LNCaP clone FGC (cell line): ENCODE data around the gene RAD23A.

Experiments used
- DNase-seq: peaks from one replicate; pipeline ENCODE4 v3.0.0-alpha.2; 2011; ENCODE audit warnings: low read depth
- H3K4me3 ChIP-seq: 2 replicates; pipeline ENCODE4 v1.5.1; 2011; ENCODE audit warnings: mild to moderate bottlenecking, low read depth, low read length, control low read depth
- TF ChIP-seq, protein P1 (sequence below): IDR thresholded peaks from 2 replicates; pipeline ENCODE4 v1.5.1; 2012; ENCODE audit warnings: mild to moderate bottlenecking; ENCODE audit not compliant: control insufficient read depth, insufficient read depth; ENCODE audit errors: extremely low read depth

RAD23A gene

DNA sequence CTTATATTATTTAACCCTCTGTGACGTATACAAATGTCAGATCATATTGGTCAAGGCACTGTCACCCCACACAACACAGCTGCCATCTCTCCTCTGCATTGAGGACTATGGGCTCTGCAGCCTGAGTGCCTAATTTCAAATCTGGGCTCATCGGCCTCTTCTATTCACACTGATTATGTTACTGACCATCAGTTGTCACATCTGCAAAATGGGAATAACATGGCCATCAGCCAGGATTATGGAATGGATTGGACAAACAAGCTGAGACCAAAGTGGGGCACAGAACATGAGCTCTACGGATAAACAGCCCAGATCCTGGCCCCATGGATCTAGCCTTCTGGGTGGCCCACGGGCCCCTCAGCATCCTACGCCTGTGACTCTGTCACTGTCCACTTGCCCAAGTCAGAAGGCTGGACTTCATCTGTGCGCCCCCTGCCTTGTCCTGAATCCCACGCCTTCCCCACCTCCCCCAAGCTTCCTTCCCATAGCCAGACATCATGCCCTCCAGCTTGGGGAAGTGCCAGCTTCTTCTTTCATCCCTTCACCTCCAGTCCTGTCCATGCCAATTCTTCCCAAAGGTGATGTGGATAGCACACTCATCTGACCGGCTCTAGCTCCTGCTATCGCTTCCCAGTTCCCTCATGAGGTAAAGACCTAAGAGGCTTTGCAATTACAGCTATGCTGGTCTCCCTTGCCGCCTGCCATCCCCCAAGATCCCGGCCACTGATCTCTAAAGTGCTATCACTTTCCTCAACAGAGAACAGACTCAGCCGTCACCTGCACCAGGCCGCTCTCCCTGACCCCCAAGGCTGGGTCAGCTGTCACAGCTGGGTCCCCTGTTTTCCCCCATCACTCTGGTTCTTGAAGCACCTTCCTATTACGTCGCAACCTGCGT lies 13.0 kb upstream of the RAD23A start:
- DNase-seq, result no peak
- TF ChIP-seq, protein P1, sequence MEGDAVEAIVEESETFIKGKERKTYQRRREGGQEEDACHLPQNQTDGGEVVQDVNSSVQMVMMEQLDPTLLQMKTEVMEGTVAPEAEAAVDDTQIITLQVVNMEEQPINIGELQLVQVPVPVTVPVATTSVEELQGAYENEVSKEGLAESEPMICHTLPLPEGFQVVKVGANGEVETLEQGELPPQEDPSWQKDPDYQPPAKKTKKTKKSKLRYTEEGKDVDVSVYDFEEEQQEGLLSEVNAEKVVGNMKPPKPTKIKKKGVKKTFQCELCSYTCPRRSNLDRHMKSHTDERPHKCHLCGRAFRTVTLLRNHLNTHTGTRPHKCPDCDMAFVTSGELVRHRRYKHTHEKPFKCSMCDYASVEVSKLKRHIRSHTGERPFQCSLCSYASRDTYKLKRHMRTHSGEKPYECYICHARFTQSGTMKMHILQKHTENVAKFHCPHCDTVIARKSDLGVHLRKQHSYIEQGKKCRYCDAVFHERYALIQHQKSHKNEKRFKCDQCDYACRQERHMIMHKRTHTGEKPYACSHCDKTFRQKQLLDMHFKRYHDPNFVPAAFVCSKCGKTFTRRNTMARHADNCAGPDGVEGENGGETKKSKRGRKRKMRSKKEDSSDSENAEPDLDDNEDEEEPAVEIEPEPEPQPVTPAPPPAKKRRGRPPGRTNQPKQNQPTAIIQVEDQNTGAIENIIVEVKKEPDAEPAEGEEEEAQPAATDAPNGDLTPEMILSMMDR, result no peak
- peak overlapping the region; percentile 91 for H3K4me3 ChIP-seq

DNA sequence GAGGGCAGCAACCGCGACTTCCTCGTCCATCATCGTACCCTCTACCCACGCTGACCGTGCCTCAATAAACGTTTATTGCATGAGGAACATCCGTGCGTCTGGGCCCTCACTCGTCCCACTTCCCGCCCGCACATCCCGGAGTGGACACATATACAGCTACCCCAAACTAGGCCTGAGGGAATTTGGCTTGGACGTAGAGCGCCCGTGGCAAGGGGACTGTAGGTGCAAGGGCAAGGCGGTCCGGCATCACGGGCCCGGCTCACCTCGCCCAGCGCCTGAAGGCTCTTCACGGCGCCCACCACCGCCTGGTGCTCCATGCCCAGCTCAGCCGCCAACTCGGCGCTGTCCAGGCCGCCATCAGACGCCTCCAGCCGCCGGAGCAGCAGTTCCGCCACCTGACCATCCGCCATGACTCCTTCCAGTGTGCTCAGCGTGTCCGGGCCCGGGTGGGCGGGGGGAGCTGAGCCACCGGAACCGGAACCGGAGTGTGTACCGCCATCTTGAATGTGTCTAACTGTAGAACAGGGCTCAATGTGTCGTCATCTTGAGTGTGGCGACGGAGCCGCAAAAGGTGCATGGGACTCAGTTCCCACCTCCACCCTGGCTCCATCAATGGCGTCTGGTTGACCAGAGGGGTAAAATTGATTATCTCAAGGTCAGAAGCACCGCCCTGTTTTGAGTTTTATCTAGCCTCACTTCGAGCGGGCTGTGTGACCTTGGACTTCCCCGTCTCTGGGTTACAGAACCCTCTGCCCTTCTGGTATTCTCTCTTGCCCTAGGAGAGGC lies 12.2 kb upstream of the RAD23A start, which contains the start of gene FARSA:
TSS of gene FARSA (minus strand) at position 425 of the 786 bp plus-strand sequence. CDS start at position 410, 15 bp downstream.
- TF ChIP-seq, protein P1, result no peak
- peak within 1 kb of the TSS; percentile 91 for H3K4me3 ChIP-seq
- peak; percentile 67 for DNase-seq

DNA sequence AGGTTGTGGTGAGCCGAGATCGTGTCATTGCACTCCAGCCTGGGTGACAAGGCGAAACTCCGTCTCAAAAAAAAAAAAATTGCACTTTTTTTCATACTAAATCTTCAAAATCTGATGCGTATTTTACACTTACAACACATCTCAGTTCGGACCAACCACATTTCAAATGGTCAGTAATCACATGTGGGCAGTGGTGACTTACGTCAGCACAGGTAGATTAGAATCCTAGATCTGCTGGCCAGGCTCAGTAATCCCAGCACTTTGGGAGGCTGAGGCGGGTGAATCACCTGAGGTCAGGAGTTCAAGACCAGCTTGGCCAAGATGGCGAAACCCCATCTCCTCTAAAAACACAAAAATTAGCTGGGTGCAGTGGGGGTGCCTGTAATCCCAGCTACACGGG lies 10.6 kb upstream of the RAD23A start:
- H3K4me3 ChIP-seq, result no peak overlapping the region
- no peak for DNase-seq
- TF ChIP-seq, protein P1, result no peak

DNA sequence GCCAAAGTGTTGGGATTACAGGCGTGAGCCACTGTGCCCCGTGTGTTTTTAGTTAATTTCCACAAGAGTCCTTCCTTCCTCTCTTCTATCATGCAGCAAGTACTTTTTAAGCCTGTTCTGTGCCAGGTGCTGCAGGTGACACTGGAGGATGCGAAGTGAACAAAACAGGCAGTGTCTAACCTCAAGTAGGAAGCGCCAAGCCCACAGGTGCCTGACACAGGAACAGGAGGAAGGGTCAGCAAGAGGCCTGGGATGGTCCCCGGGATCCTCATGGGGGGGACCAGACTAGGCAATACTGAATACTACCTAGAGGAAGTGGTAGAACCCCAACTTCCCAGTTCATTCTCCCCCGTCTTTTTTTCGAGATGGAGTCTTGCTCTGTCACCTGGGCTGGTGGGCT lies 9.1 kb upstream of the RAD23A start:
- TF ChIP-seq, protein P1, result no peak
- no peak overlapping the region for H3K4me3 ChIP-seq
- DNase-seq, result no peak

DNA sequence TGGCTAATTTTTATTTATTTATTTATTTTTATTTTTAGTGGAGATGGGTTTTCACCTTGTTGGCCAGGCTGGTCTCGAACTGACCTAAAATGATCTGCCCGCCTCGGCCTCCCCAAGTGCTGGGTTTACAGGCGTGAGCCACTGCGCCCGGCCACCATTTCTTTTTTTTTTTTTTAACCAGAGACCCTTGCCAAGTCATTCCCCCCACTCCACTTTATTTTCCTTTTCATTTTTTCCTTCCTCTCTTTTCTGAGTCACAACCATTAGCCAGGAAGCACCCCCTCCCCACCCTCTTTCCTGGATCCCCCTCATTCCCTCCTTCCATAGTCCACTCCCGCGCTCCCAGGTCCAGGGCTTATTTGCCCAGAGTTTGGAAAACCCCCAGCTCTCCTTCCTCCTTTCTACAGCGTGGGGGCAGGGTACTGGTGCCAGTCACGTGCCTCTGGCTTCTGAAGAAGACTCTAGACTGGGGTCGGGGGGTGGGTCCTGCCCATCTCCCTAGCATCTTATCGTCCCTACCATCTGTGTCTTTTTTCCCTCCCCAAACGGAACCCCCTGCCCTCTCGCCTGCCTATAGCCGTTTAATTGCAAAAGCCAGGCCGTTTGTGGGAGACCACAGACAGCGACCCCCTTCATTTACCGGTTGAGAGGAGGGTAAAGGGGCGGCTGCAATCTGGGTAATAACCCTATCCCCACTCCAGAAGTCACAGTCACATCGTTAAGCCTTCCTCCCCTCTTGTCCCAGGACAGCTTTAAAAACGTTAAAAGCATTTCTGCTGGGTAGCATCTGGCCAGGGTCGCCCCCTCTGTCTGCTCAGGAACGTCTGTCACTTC lies 8.4 kb upstream of the RAD23A start:
- peak overlapping the region; percentile 85 for H3K4me3 ChIP-seq
- TF ChIP-seq, protein P1, result no peak

DNA sequence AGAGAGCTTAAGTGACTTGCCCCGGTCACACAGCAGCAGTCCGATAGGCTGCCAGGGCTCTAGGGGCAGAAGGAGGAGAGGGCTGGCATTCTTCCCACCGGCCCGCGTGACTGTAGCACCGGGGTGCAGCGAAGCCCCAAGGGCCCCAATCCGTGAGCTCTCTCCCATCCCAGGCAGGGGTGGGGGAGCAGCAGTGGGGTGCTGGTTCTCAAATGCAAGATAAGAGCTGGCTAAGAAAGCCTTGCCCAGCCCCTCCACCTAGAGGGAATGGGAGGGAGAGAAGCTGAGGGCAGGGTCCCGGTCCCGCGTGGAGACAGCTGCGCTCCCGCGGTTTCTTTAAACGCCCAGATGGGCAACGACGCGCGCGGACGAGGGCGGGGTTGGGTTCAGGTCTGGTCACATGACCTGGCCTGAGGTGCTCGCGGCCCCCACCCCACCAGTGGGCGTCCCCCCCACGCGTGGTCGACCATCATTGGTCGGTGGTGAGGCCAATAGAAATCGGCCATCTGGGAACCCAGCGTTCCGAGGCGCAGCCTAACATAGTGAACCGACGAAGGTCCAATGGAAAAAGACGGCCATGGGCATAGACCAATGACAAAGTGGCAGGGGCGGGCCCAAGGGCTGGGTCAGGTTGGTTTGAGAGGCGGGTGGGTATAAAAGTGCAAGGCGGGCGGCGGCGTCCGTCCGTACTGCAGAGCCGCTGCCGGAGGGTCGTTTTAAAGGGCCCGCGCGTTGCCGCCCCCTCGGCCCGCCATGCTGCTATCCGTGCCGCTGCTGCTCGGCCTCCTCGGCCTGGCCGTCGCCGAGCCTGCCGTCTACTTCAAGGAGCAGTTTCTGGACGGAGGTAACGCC lies 7.5 kb upstream of the RAD23A start, which contains the start of gene CALR:
TSS of gene CALR (plus strand) at position 683 of the 852 bp plus-strand sequence. CDS start at position 754, 71 bp downstream.
- TF ChIP-seq, protein P1, result no peak
- H3K4me3 ChIP-seq, result peak within 1 kb of the TSS; percentile 85
- peak; percentile 99 for DNase-seq

More for the DNA sequence above, 8.4 kb upstream of the RAD23A start:
- no peak for DNase-seq
